IMR-90 (cell line): Measurements from ENCODE around the gene VPS25. TPM values are rescaled to one million over a fixed set of nuclear protein-coding genes. Genes with fewer than 3 reads are reported as not detected.

Experiments
- ATAC-seq: fragments of 200-7000 bp; cut with Tn5 transposase; 2 replicates; pipeline ENCODE4 v1.9.1; 2020; ENCODE audit warnings: low read depth, mild to moderate bottlenecking, moderate library complexity
- BruUV-seq: library from RNA; stranded (reverse); fragments of 400-500 nt; replicated peaks from 2 replicates; lab custom pipeline; 2021; lab: Mats Ljungman, UMichigan
- CTCF ChIA-PET: fragments of 300-600 bp; formaldehyde crosslinking; extraction: SDS; loops from one replicate; lab custom pipeline; 2021; ENCODE audit warnings: antibody characterized with exemption; lab: Yijun Ruan, JAX
- POLR2A ChIA-PET: fragments of 300-600 bp; sonication (Branson Sonifier 250); formaldehyde crosslinking; loops from one replicate; lab custom pipeline; 2022; ENCODE audit warnings: antibody characterized with exemption; ENCODE audit not compliant: unreplicated experiment; lab: Charles Lee
- DNase-seq: peaks from one replicate; pipeline ENCODE4 v3.0.0; 2013
- H2AFZ ChIP-seq: replicated peaks from 2 replicates; pipeline ENCODE3; 2013; ENCODE audit warnings: low read length, mild to moderate bottlenecking; ENCODE audit not compliant: poor library complexity
- H2AK5ac ChIP-seq: 2 replicates; pipeline ENCODE4 v1.6.1; 2013; ENCODE audit warnings: low read depth, low read length, inconsistent platforms
- H2AK9ac ChIP-seq: replicated peaks from 2 replicates; pipeline ENCODE3; 2013; ENCODE audit warnings: mild to moderate bottlenecking, low read depth, low read length, moderate library complexity; ENCODE audit not compliant: poor library complexity
- H2BK120ac ChIP-seq: 2 replicates; pipeline ENCODE4 v1.6.1; 2013; ENCODE audit warnings: low read depth, low read length, inconsistent platforms
- H2BK15ac ChIP-seq: 3 replicates; pipeline ENCODE4 v1.6.1; 2013; ENCODE audit warnings: low read depth, low read length, inconsistent platforms
- H2BK20ac ChIP-seq: 2 replicates; pipeline ENCODE4 v1.6.1; 2013; ENCODE audit warnings: low read depth, mild to moderate bottlenecking, inconsistent platforms, low read length, moderate library complexity
- H2BK5ac ChIP-seq: 2 replicates; pipeline ENCODE4 v1.6.1; 2013; ENCODE audit warnings: mild to moderate bottlenecking, low read depth, low read length, inconsistent platforms; ENCODE audit not compliant: poor library complexity, severe bottlenecking
- H3K14ac ChIP-seq: replicated peaks from 2 replicates; pipeline ENCODE4 v1.6.1; 2013; ENCODE audit warnings: low read depth, low read length, inconsistent platforms
- H3K18ac ChIP-seq: 2 replicates; pipeline ENCODE4 v1.6.1; 2013; ENCODE audit warnings: low read depth, low read length, control low read depth
- H3K23ac ChIP-seq: 2 replicates; pipeline ENCODE4 v1.6.1; 2013; ENCODE audit warnings: low read depth, low read length, inconsistent platforms
- H3K27ac ChIP-seq: 2 replicates; pipeline ENCODE4 v1.5.1; 2013; ENCODE audit warnings: mild to moderate bottlenecking, control low read depth, low read length; ENCODE audit not compliant: insufficient read depth
- H3K27me3 ChIP-seq: 2 replicates; pipeline ENCODE4 v1.6.1; 2013; ENCODE audit warnings: low read length; ENCODE audit not compliant: control insufficient read depth, insufficient read depth
- H3K36me3 ChIP-seq: 2 replicates; pipeline ENCODE4 v1.6.1; 2013; ENCODE audit warnings: low read length, mixed read lengths; ENCODE audit not compliant: control insufficient read depth, insufficient read depth
- H3K4ac ChIP-seq: 2 replicates; pipeline ENCODE4 v1.6.1; 2013; ENCODE audit warnings: low read depth, low read length, inconsistent platforms
- H3K4me1 ChIP-seq: 2 replicates; pipeline ENCODE4 v1.6.1; 2013; ENCODE audit warnings: low read length, mixed read lengths; ENCODE audit not compliant: control insufficient read depth, insufficient read depth
- H3K4me2 ChIP-seq: 2 replicates; pipeline ENCODE4 v1.6.1; 2013; ENCODE audit warnings: low read depth, mild to moderate bottlenecking, control low read depth, low read length, moderate library complexity
- H3K4me3 ChIP-seq: 2 replicates; pipeline ENCODE4 v1.5.1; 2013; ENCODE audit warnings: low read depth, mild to moderate bottlenecking, control low read depth, low read length, moderate library complexity; ENCODE audit not compliant: insufficient read depth
- H3K56ac ChIP-seq: 2 replicates; pipeline ENCODE4 v1.6.1; 2013; ENCODE audit warnings: low read length, inconsistent platforms; ENCODE audit not compliant: insufficient read depth; ENCODE audit errors: extremely low read depth
- H3K79me1 ChIP-seq, 2 experiments: 2 replicates each; pipeline ENCODE4 v1.6.1; 2013; ENCODE audit warnings: low read length in 2 of 2, inconsistent platforms in 1 of 2, low read depth in 1 of 2
- H3K9ac ChIP-seq: 2 replicates; pipeline ENCODE4 v1.6.1; 2013; ENCODE audit warnings: low read depth, low read length, control low read depth
- H3K9me1 ChIP-seq: 2 replicates; pipeline ENCODE4 v1.6.1; 2013; ENCODE audit warnings: low read length, inconsistent platforms; ENCODE audit not compliant: insufficient read depth
- H3K9me3 ChIP-seq: 2 replicates; pipeline ENCODE4 v1.6.1; 2013; ENCODE audit warnings: low read length; ENCODE audit not compliant: control insufficient read depth, insufficient read depth
- H4K20me1 ChIP-seq: 2 replicates; pipeline ENCODE4 v1.6.1; 2013; ENCODE audit warnings: low read length, inconsistent platforms; ENCODE audit not compliant: insufficient read depth
- H4K5ac ChIP-seq: 2 replicates; pipeline ENCODE4 v1.6.1; 2013; ENCODE audit warnings: mild to moderate bottlenecking, low read depth, low read length, control low read depth
- H4K8ac ChIP-seq, 2 experiments: 2 replicates each; pipeline ENCODE4 v1.6.1; 2013; ENCODE audit warnings: low read depth in 2 of 2, low read length in 2 of 2, control low read depth in 1 of 2, inconsistent platforms in 1 of 2
- H4K91ac ChIP-seq: 2 replicates; pipeline ENCODE4 v1.6.1; 2013; ENCODE audit warnings: low read depth, low read length, inconsistent platforms; ENCODE audit not compliant: insufficient read depth
- BHLHE40 ChIP-seq: fragments of 150-350 bp; IDR thresholded peaks from 2 replicates; pipeline ENCODE4 v1.6.1; 2016; ENCODE audit warnings: mild to moderate bottlenecking, low read depth, low read length
- CEBPB ChIP-seq: IDR thresholded peaks from 2 replicates; pipeline ENCODE4 v1.6.1; 2012; ENCODE audit warnings: low read depth, low read length, improper control_type of control experiment
- MXI1 ChIP-seq: IDR thresholded peaks from 2 replicates; pipeline ENCODE4 v1.6.1; 2012; ENCODE audit warnings: low read depth, mild to moderate bottlenecking, low read length, moderate library complexity, borderline replicate concordance
- WGBS, 2 experiments: methylation state at CpG; one replicate each; pipeline versions ENCODE4 v1.1.5 to v1.1.7; 2013; ENCODE audit warnings: missing lambda C conversion rate in 2 of 2; ENCODE audit not compliant: insufficient read length in 1 of 2; ENCODE audit errors: extremely low coverage in 2 of 2; 5-methylcytosine and 5-hydroxymethylcytosine counted together
- dilution Hi-C: fragments of 300-500 bp; cut with HindIII; formaldehyde crosslinking; loops from one replicate; pipeline ENCODE4 v1.14.3; 2018; ENCODE audit warnings: low sequenced_read_pairs; ENCODE audit not compliant: unreplicated experiment
- in situ Hi-C: fragments of 300-500 bp; cut with MboI; formaldehyde crosslinking; loops from 3 replicates; pipeline ENCODE4 v1.14.3; 2019; ENCODE audit warnings: low sequenced_read_pairs, inconsistent platforms, mixed read lengths
- intact Hi-C: fragments of 100-400 bp; cut with micrococcal nuclease; formaldehyde crosslinking; loops from 2 replicates; pipeline ENCODE4 v1.10.0; 2022
- polyA plus RNA-seq, 3 experiments: library from polyadenylated mRNA; depleted of rRNA; stranded (reverse); fragments of >200 nt; gene quantifications; 2 replicates each; pipeline ENCODE4 v1.2.3, GENCODE V29; 2012; ENCODE audit warnings: low replicate concordance in 1 of 3
- total RNA-seq: library from RNA; depleted of rRNA; stranded (reverse); fragments of >200 nt; gene quantifications from 2 replicates; pipeline ENCODE4 v1.2.3, GENCODE V29; 2012

The VPS25 gene
- total and polyA plus RNA-seq, 2 of the 4 experiments (the other 2 are of a cell fraction): 71.3 to 130 TPM

- Histone ChIP-seq H4K91ac (no peak overlapping the region), H3K14ac (no peak overlapping the region), H2AFZ (no peak overlapping the region), H3K56ac (no peak overlapping the region), H3K27ac (no peak overlapping the region), H3K36me3 (peaks cover 27% of the 10 kb centered on the region), H3K23ac (no peak overlapping the region), H3K4me3 (no peak overlapping the region), H2AK9ac (no peak overlapping the region), H4K20me1 (no peaks in the 10 kb centered on the region), H4K5ac (no peak overlapping the region), H2BK15ac (no peak overlapping the region), H3K79me1 (peaks cover 14 to 61% of the 10 kb centered on the region in 2 experiments), H3K9me3 (no peaks in the 10 kb centered on the region), H3K4me1 (peaks cover 24% of the 10 kb centered on the region), H3K4me2 (no peak overlapping the region), H3K4ac (no peak overlapping the region; the same call in 1 of the 2 replicates), H2BK120ac (no peak overlapping the region), H3K9ac (no peak overlapping the region), H2AK5ac (no peak overlapping the region), H4K8ac (no peak overlapping the region), H3K18ac (no peak overlapping the region), H2BK5ac (no peak overlapping the region), H2BK20ac (no peak overlapping the region), H3K27me3 (no peaks in the 10 kb centered on the region), H3K9me1 (peaks cover 25% of the 10 kb centered on the region)
- CTCF ChIA-PET: no interaction called here
- 70% methylated on average over 2 of the region's 5 CpGs; no CpG with 5 or more reads in 1 of the 2 experiments for WGBS, 2 experiments
- intact Hi-C loops (no loop called here), in situ Hi-C loops (no loop called here), dilution Hi-C loops (no loop called here)
- ATAC-seq (no peak), DNase-seq (no peak)
- TF ChIP-seq CEBPB (no peak), BHLHE40 (no peak), MXI1 (no peak)
- no TSS peak for BruUV-seq
- POLR2A ChIA-PET: no interaction called here
These were observed 5.3 kb downstream of the VPS25 start for GRCh38 chr17:42778570-42778969.
